PC-3 (cell line): ENCODE data around the gene NYAP2. TPM values are rescaled to one million over a fixed set of nuclear protein-coding genes. Genes with fewer than 3 reads are reported as not detected.

Experiments used
- ATAC-seq: fragments of 200-7000 bp; cut with Tn5 transposase; 2 replicates; pipeline ENCODE4 v1.9.1; 2020; ENCODE audit warnings: mild to moderate bottlenecking, moderate library complexity
- BruUV-seq: library from RNA; stranded (reverse); fragments of 400-500 nt; replicated peaks from 2 replicates; lab custom pipeline; 2021; lab: Mats Ljungman, UMichigan
- CTCF ChIA-PET: fragments of 300-600 bp; sonication (Branson Sonifier 250); formaldehyde crosslinking; loops from one replicate; lab custom pipeline; 2022; ENCODE audit warnings: antibody characterized with exemption; lab: Charles Lee
- POLR2A ChIA-PET: fragments of 300-600 bp; sonication (Branson Sonifier 250); formaldehyde crosslinking; loops from one replicate; lab custom pipeline; 2022; ENCODE audit warnings: antibody characterized with exemption; ENCODE audit not compliant: unreplicated experiment; lab: Charles Lee
- DNase-seq: peaks from one replicate; pipeline ENCODE4 v3.0.0-alpha.2; 2015
- H2AFZ ChIP-seq: fragments of 300-600 bp; sonication (generic); 2 replicates; pipeline ENCODE4 v1.6.0; 2016; ENCODE audit warnings: antibody characterized with exemption, low read length
- H3F3A ChIP-seq: fragments of 300-600 bp; sonication (generic); one replicate; pipeline ENCODE4 v1.6.0; 2017; ENCODE audit warnings: antibody characterized with exemption, low read length, control low read depth, mild to moderate bottlenecking; ENCODE audit not compliant: unreplicated experiment
- H3K27ac ChIP-seq: fragments of 300-600 bp; sonication (generic); 2 replicates; pipeline ENCODE4 v1.5.1; 2016; ENCODE audit warnings: mild to moderate bottlenecking, low read length
- H3K27me3 ChIP-seq: fragments of 300-600 bp; sonication (generic); 2 replicates; pipeline ENCODE4 v1.6.1; 2016; ENCODE audit warnings: low read length, mixed read lengths
- H3K36me3 ChIP-seq: fragments of 300-600 bp; sonication (generic); 2 replicates; pipeline ENCODE4 v1.6.1; 2016; ENCODE audit warnings: low read depth, mixed run types, low read length, mixed read lengths
- H3K4me1 ChIP-seq: fragments of 300-600 bp; sonication (generic); 2 replicates; pipeline ENCODE4 v1.5.1; 2016; ENCODE audit warnings: low read length; ENCODE audit not compliant: insufficient read depth
- H3K4me2 ChIP-seq: fragments of 300-600 bp; sonication (generic); 2 replicates; pipeline ENCODE4 v1.6.0; 2016; ENCODE audit warnings: low read length
- H3K4me3 ChIP-seq: fragments of 300-600 bp; sonication (generic); 2 replicates; pipeline ENCODE4 v1.5.1; 2016; ENCODE audit warnings: mild to moderate bottlenecking, low read length, mixed read lengths
- H3K79me2 ChIP-seq: fragments of 300-600 bp; sonication (generic); 2 replicates; pipeline ENCODE4 v1.6.1; 2017; ENCODE audit warnings: low read length, mixed read lengths
- H3K9ac ChIP-seq: fragments of 300-600 bp; sonication (generic); 2 replicates; pipeline ENCODE4 v1.6.0; 2016; ENCODE audit warnings: mild to moderate bottlenecking, low read length
- H3K9me2 ChIP-seq: fragments of 300-600 bp; sonication (generic); replicated peaks from 2 replicates; pipeline ENCODE4 v1.6.1; 2016; ENCODE audit warnings: mixed run types, low read length, mixed read lengths
- H3K9me3 ChIP-seq: fragments of 300-600 bp; sonication (generic); 2 replicates; pipeline ENCODE4 v1.6.1; 2016; ENCODE audit warnings: low read length, mixed read lengths
- H4K20me1 ChIP-seq: fragments of 300-600 bp; sonication (generic); 2 replicates; pipeline ENCODE4 v1.6.1; 2016; ENCODE audit warnings: low read length, mixed read lengths
- EZH2 ChIP-seq: fragments of 300-600 bp; sonication (generic); IDR thresholded peaks from one replicate; pipeline ENCODE4 v1.6.1; 2017; ENCODE audit warnings: antibody characterized with exemption, mild to moderate bottlenecking, low read length; ENCODE audit not compliant: unreplicated experiment
- EZH2phosphoT487 ChIP-seq: fragments of 300-600 bp; sonication (generic); IDR thresholded peaks from 2 replicates; pipeline ENCODE4 v1.6.1; 2018; ENCODE audit warnings: mild to moderate bottlenecking, antibody characterized with exemption, low read length, borderline replicate concordance
- intact Hi-C: fragments of 100-400 bp; cut with micrococcal nuclease; formaldehyde crosslinking; loops from 2 replicates; pipeline ENCODE4 v1.9.0; 2023
- total RNA-seq: library from RNA; depleted of rRNA; stranded (reverse); fragments of >200 nt; gene quantifications from 2 replicates; pipeline ENCODE4 v1.2.3, GENCODE V29; 2014
- TF ChIP-seq, protein P1 (sequence below): fragments of 300-600 bp; sonication (generic); conservative IDR thresholded peaks from 2 replicates; pipeline ENCODE4 v1.5.1; 2017; ENCODE audit warnings: antibody characterized with exemption, low read depth, mild to moderate bottlenecking, low read length

NYAP2 gene
- total RNA-seq, 1 experiment from 2014 or later: not detected

DNA sequence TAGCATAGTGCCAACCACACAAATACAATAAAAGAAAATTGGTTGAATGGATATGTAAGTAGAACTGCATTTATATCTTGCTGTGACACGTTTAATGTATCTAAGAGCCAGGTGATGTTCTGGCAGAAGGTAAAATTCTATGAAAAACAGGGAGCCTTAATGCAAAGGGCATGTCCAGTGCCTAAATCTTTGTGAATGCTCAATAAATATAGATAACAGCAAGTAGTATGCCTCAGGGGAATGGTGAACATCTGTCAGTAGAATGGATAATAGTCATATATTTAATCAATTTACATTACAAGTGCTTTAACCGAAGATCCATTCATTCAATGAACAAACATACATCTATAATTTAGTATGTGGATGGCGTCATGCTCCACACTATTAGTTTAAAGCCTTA, 43.7 kb upstream of the NYAP2 start:
- no peak for ATAC-seq
- no peaks in the 10 kb centered on the region for H3K4me1 ChIP-seq
- ChIA-PET POLR2A (no interaction called here), CTCF (no interaction called here)
- no peak overlapping the region for H2AFZ ChIP-seq
- no peaks in the 10 kb centered on the region for H3K9me3 ChIP-seq
- no peaks in the 10 kb centered on the region for H3K9me2 ChIP-seq
- H3K79me2 ChIP-seq: no peaks in the 10 kb centered on the region
- no peaks in the 10 kb centered on the region for H4K20me1 ChIP-seq
- TF ChIP-seq EZH2phosphoT487 (no peak), EZH2 (no peak)
- no peak for DNase-seq
- no peak overlapping the region for H3K27ac ChIP-seq
- no peaks in the 10 kb centered on the region for H3F3A ChIP-seq
- H3K4me3 ChIP-seq: no peak overlapping the region
- BruUV-seq: no TSS peak
- H3K4me2 ChIP-seq: no peak overlapping the region
- H3K27me3 ChIP-seq: peaks cover 25% of the 10 kb centered on the region; the same call in 1 of the 2 replicates
- no peaks in the 10 kb centered on the region for H3K36me3 ChIP-seq
- intact Hi-C loops: no loop called here
- no peak overlapping the region for H3K9ac ChIP-seq

DNA sequence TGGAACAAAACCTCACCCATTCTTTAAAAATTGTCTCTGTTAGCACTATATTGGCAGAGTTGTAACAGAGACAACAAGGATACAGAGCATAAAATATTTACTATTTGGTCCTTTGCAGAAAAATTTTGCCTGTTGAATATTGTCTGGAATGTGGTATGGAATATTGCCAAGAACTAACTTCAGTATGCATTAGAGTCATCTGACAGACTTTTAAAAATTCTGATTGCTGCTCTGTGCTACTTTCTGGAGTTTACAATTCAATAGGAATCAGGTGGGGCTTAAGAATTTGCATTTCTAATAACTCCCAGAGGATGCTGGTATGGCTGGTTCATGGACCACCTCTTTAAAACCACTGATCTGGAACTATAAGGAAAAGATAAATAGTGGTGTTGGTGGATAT, 32.8 kb upstream of the NYAP2 start:
- no peaks in the 10 kb centered on the region for H3K9me3 ChIP-seq
- no peak overlapping the region for H2AFZ ChIP-seq
- H3K27ac ChIP-seq: no peak overlapping the region
- DNase-seq (no peak), ATAC-seq (no peak)
- no peak overlapping the region for H3K4me2 ChIP-seq
- intact Hi-C loops: no loop called here
- peaks cover 36% of the 10 kb centered on the region for H3K27me3 ChIP-seq
- H3K9ac ChIP-seq: no peak overlapping the region
- no peaks in the 10 kb centered on the region for H3K36me3 ChIP-seq
- H3F3A ChIP-seq: no peaks in the 10 kb centered on the region
- no peaks in the 10 kb centered on the region for H3K4me1 ChIP-seq
- H3K79me2 ChIP-seq: no peaks in the 10 kb centered on the region
- BruUV-seq: no TSS peak
- ChIA-PET CTCF (no interaction called here), POLR2A (no interaction called here)
- no peaks in the 10 kb centered on the region for H3K9me2 ChIP-seq
- no peaks in the 10 kb centered on the region for H4K20me1 ChIP-seq
- no peak for TF ChIP-seq EZH2
- TF ChIP-seq, protein P1, sequence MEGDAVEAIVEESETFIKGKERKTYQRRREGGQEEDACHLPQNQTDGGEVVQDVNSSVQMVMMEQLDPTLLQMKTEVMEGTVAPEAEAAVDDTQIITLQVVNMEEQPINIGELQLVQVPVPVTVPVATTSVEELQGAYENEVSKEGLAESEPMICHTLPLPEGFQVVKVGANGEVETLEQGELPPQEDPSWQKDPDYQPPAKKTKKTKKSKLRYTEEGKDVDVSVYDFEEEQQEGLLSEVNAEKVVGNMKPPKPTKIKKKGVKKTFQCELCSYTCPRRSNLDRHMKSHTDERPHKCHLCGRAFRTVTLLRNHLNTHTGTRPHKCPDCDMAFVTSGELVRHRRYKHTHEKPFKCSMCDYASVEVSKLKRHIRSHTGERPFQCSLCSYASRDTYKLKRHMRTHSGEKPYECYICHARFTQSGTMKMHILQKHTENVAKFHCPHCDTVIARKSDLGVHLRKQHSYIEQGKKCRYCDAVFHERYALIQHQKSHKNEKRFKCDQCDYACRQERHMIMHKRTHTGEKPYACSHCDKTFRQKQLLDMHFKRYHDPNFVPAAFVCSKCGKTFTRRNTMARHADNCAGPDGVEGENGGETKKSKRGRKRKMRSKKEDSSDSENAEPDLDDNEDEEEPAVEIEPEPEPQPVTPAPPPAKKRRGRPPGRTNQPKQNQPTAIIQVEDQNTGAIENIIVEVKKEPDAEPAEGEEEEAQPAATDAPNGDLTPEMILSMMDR: no peak
- TF ChIP-seq EZH2phosphoT487: no peak
- H3K4me3 ChIP-seq: no peak overlapping the region

GRCh38 chr2:225367482-225367881, 32.0 kb upstream of the NYAP2 start:
- Histone ChIP-seq H3K9me3 (no peaks in the 10 kb centered on the region), H3K79me2 (no peaks in the 10 kb centered on the region), H3K4me2 (no peak overlapping the region), H2AFZ (no peak overlapping the region), H3K27ac (no peak overlapping the region), H3F3A (no peaks in the 10 kb centered on the region), H3K4me1 (no peaks in the 10 kb centered on the region), H3K9me2 (no peaks in the 10 kb centered on the region), H4K20me1 (no peaks in the 10 kb centered on the region), H3K36me3 (no peaks in the 10 kb centered on the region), H3K9ac (no peak overlapping the region), H3K4me3 (no peak overlapping the region), H3K27me3 (peaks cover 36% of the 10 kb centered on the region)
- ChIA-PET CTCF (no interaction called here), POLR2A (no interaction called here)
- DNase-seq (no peak), ATAC-seq (no peak)
- no TSS peak for BruUV-seq
- intact Hi-C loops: no loop called here
- TF ChIP-seq, protein P1: no peak
- no peak for TF ChIP-seq EZH2
- no peak for TF ChIP-seq EZH2phosphoT487
